Fibroblast of mammary gland (primary cell): Measurements from ENCODE around the gene FMN1.

Experiments
- DNase-seq: peaks from one replicate; pipeline ENCODE4 v3.0.0-alpha.2; 2010; ENCODE audit warnings: low read depth
- H3K4me3 ChIP-seq: 2 replicates; pipeline ENCODE4 v1.5.1; 2011; ENCODE audit warnings: low read depth, mild to moderate bottlenecking, low read length, moderate library complexity; ENCODE audit not compliant: control insufficient read depth
- CTCF ChIP-seq: conservative IDR thresholded peaks from 2 replicates; pipeline ENCODE4 v1.5.1; 2011; ENCODE audit warnings: low read depth, low read length, inconsistent platforms; ENCODE audit not compliant: control insufficient read depth, insufficient read depth

The FMN1 gene

GRCh38 chr15:32974691-32975090 is 219.8 kb downstream of the FMN1 start:
- H3K4me3 ChIP-seq = no peak overlapping the region
- DNase-seq = peak; percentile 55
- TF ChIP-seq CTCF = no peak

GRCh38 chr15:32972686-32973085 is 221.8 kb downstream of the FMN1 start:
- no peak overlapping the region for H3K4me3 ChIP-seq
- TF ChIP-seq CTCF = no peak
- no peak for DNase-seq

GRCh38 chr15:32970847-32971246 is 223.7 kb downstream of the FMN1 start:
- no peak for TF ChIP-seq CTCF
- no peak for DNase-seq
- H3K4me3 ChIP-seq = no peak overlapping the region

- no peak for DNase-seq
- H3K4me3 ChIP-seq = no peak overlapping the region
- TF ChIP-seq CTCF = no peak
Observed at GRCh38 chr15:32967521-32967920, 227.0 kb downstream of the FMN1 start.

- no peak overlapping the region for H3K4me3 ChIP-seq
- no peak for TF ChIP-seq CTCF
- DNase-seq = no peak
Observed at GRCh38 chr15:32966512-32966911, 228.0 kb downstream of the FMN1 start.

GRCh38 chr15:32965897-32966296 is 228.6 kb downstream of the FMN1 start:
- DNase-seq = no peak
- TF ChIP-seq CTCF = no peak
- H3K4me3 ChIP-seq = no peak overlapping the region

GRCh38 chr15:32959077-32959476 is 235.4 kb downstream of the FMN1 start:
- no peak for TF ChIP-seq CTCF
- H3K4me3 ChIP-seq = no peak overlapping the region
- peak; percentile 48 for DNase-seq
